Uterus (tissue), 2 donors: ENCODE data around the gene URGCP.

Experiments
- POLR2A ChIP-seq, 2 donors: fragments of 450-650 bp; IDR thresholded peaks; one replicate each; pipeline ENCODE4 v1.6.1; 2016; ENCODE audit warnings: antibody characterized with exemption in 2 of 2, mild to moderate bottlenecking in 1 of 2, moderate library complexity in 1 of 2
- TF ChIP-seq, protein P1 (sequence below), 4 experiments: fragments of 200-600 bp in 2 of 4; fragments of 450-650 bp in 2 of 4; sonication (generic) in 2 of 4; IDR thresholded peaks; one replicate each; pipeline ENCODE4 v1.5.1; 2016 to 2019; ENCODE audit warnings: antibody characterized with exemption in 4 of 4, mild to moderate bottlenecking in 2 of 4, moderate library complexity in 1 of 4

- TF ChIP-seq POLR2A (IDR thresholded peaks at IDR 0.05), result no peak
- TF ChIP-seq, protein P1, sequence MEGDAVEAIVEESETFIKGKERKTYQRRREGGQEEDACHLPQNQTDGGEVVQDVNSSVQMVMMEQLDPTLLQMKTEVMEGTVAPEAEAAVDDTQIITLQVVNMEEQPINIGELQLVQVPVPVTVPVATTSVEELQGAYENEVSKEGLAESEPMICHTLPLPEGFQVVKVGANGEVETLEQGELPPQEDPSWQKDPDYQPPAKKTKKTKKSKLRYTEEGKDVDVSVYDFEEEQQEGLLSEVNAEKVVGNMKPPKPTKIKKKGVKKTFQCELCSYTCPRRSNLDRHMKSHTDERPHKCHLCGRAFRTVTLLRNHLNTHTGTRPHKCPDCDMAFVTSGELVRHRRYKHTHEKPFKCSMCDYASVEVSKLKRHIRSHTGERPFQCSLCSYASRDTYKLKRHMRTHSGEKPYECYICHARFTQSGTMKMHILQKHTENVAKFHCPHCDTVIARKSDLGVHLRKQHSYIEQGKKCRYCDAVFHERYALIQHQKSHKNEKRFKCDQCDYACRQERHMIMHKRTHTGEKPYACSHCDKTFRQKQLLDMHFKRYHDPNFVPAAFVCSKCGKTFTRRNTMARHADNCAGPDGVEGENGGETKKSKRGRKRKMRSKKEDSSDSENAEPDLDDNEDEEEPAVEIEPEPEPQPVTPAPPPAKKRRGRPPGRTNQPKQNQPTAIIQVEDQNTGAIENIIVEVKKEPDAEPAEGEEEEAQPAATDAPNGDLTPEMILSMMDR (IDR thresholded peaks at IDR 0.05), result no peak
Measured at GRCh38 chr7:43856996-43857395, 49.4 kb downstream of the URGCP start.
